Karpas-422 (cell line): ENCODE results near the gene IRF8. TPM values are rescaled to one million over a fixed set of nuclear protein-coding genes. Genes with fewer than 3 reads are reported as not detected.
A peak's percentile ranks its signal among the peaks of the same experiment; 100 is the strongest.

Experiments used
- DNase-seq: peaks from one replicate; pipeline ENCODE4 v3.0.0-alpha.2; 2015
- H2AFZ ChIP-seq: fragments of 200-600 bp; sonication (generic); 2 replicates; pipeline ENCODE4 v1.6.1; 2014; ENCODE audit warnings: antibody characterized with exemption, low read length, mixed read lengths
- H3K27ac ChIP-seq: fragments of 200-600 bp; sonication (generic); 2 replicates; pipeline ENCODE4 v1.5.1; 2014; ENCODE audit warnings: mild to moderate bottlenecking, low read length, moderate library complexity
- H3K27me3 ChIP-seq: fragments of 200-600 bp; sonication (generic); 2 replicates; pipeline ENCODE4 v1.6.1; 2014; ENCODE audit warnings: low read length, mixed read lengths
- H3K36me3 ChIP-seq: fragments of 200-600 bp; sonication (generic); 2 replicates; pipeline ENCODE4 v1.6.1; 2014; ENCODE audit warnings: low read length, mixed read lengths; ENCODE audit not compliant: insufficient read depth
- H3K4me1 ChIP-seq: fragments of 200-600 bp; sonication (generic); 2 replicates; pipeline ENCODE4 v1.6.1; 2014; ENCODE audit warnings: mild to moderate bottlenecking, low read length, mixed read lengths
- H3K4me2 ChIP-seq: fragments of 200-600 bp; sonication (generic); 2 replicates; pipeline ENCODE4 v1.6.1; 2014; ENCODE audit warnings: low read length, low read depth, mild to moderate bottlenecking; ENCODE audit not compliant: poor library complexity, severe bottlenecking
- H3K4me3 ChIP-seq: fragments of 200-600 bp; sonication (generic); 2 replicates; pipeline ENCODE4 v1.5.1; 2014; ENCODE audit warnings: mild to moderate bottlenecking, antibody characterized with exemption, low read length, mixed read lengths
- H3K79me2 ChIP-seq: fragments of 200-600 bp; sonication (generic); 2 replicates; pipeline ENCODE4 v1.6.1; 2014; ENCODE audit warnings: mild to moderate bottlenecking, low read length, mixed read lengths
- H3K9ac ChIP-seq: fragments of 200-600 bp; sonication (generic); 2 replicates; pipeline ENCODE4 v1.6.0; 2014; ENCODE audit warnings: low read length
- H3K9me2 ChIP-seq: fragments of 200-600 bp; sonication (generic), shearing (Covaris generic); replicated peaks from 2 replicates; pipeline ENCODE4 v1.6.0; 2014; ENCODE audit warnings: mild to moderate bottlenecking, low read length, moderate library complexity; ENCODE audit not compliant: insufficient read depth
- H3K9me3 ChIP-seq: fragments of 300-700, 200-600 bp; sonication (generic); 2 replicates; pipeline ENCODE4 v1.6.1; 2014; ENCODE audit warnings: low read length, mixed read lengths
- H4K20me1 ChIP-seq: fragments of 200-600 bp; sonication (generic); 2 replicates; pipeline ENCODE4 v1.6.1; 2014; ENCODE audit warnings: mild to moderate bottlenecking, antibody characterized with exemption, low read length, low read depth; ENCODE audit not compliant: insufficient read depth
- total RNA-seq: library from RNA; depleted of rRNA; stranded (reverse); fragments of >200 nt; shearing (Covaris generic); gene quantifications from 2 replicates; pipeline ENCODE4 v1.2.3, GENCODE V29; 2014; ENCODE audit warnings: low replicate concordance

IRF8 gene
- total RNA-seq, 1 experiment from 2014 or later: 285 TPM

DNA sequence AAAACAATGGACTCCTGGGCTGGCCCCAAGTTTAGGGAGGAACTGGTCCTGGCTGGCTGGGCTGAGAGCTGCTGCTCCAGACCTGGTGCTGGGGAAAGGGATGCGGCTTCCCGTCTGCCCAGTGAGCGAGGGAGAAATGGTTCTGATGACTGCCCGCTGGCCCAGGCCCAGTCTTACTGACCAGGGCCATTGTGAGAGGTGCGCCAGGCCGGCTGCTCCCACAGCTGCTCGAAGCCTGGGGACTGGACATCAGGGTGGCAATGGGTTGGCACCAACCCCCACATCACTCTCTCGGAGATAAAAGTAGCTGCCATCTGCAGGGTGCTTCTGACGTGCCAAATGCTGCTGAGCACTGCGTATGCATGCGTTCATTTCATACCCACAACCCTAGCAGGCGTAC lies 53.2 kb downstream of the IRF8 start:
- Histone ChIP-seq H3K4me1 (peaks cover 44% of the 10 kb centered on the region), H3K4me2 (no peak overlapping the region), H4K20me1 (no peaks in the 10 kb centered on the region), H3K36me3 (no peaks in the 10 kb centered on the region), H3K9me3 (no peaks in the 10 kb centered on the region), H2AFZ (no peak overlapping the region), H3K27ac (no peak overlapping the region), H3K9ac (no peak overlapping the region), H3K27me3 (0 out of 2 replicates have a peak, but pooled peaks cover 4% of the 10 kb centered on the region), H3K79me2 (no peaks in the 10 kb centered on the region), H3K4me3 (no peak overlapping the region), H3K9me2 (no peaks in the 10 kb centered on the region)
- no peak for DNase-seq

DNA sequence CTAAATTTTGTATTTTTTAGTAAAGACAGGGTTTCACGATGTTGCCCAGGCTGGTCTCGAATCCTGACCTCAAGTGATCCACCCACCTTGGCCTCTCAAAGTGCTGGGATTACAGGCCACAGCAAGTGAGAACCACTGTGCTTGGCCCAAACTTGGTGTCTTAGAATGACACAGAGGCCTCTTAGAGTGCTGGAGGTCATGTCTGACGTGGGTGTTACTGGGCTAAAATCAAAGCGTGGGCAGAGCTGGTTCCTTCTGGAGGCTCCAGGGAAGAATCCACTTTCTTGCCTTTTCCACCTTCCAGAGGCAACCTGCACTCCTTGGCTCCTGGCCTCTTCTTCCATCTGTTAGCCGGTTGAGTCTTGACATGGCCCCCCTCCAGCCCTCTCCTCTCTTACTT lies 53.8 kb downstream of the IRF8 start:
- Histone ChIP-seq H3K79me2 (no peaks in the 10 kb centered on the region), H4K20me1 (no peaks in the 10 kb centered on the region), H3K9ac (no peak overlapping the region), H3K9me3 (no peaks in the 10 kb centered on the region), H3K4me2 (no peak overlapping the region), H2AFZ (no peak overlapping the region), H3K4me1 (peaks cover 44% of the 10 kb centered on the region), H3K9me2 (no peaks in the 10 kb centered on the region), H3K36me3 (no peaks in the 10 kb centered on the region), H3K4me3 (no peak overlapping the region), H3K27me3 (0 out of 2 replicates have a peak, but pooled peaks cover 4% of the 10 kb centered on the region), H3K27ac (no peak overlapping the region)
- DNase-seq: no peak

DNA sequence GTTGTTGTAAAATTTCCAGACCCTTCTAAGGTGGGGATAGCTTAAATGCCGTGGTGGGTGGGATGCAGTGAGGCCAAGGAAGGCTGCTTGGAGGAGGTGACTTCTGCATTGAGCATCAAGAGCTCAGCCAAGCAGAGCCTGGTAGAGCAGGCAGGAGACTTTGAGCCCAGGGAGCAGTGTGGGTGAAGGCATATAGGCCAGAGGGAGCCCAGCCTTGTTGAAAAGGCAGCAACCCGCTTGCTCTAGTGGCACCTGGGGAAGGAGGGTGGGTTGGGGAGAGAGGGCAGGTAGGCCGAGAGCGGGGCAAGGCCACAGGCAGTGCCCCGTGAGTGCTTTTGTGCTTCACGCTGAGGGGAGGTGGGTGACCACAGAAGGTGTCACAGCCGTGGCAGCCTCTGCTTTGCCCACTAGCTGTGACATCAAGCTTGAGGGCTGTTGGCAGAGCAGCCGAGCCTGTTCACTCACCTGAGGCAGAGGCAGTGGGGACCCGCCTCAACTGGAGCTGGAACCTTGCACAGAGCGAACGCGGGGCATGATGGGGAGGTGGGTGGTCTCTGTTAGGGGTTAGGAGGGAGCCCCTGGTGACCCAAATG lies 56.1 kb downstream of the IRF8 start:
- no peak for DNase-seq
- no peaks in the 10 kb centered on the region for H3K27me3 ChIP-seq
- H3K9ac ChIP-seq: peak overlapping the region; percentile 44; the same call in 1 of the 2 replicates
- no peaks in the 10 kb centered on the region for H3K79me2 ChIP-seq
- no peaks in the 10 kb centered on the region for H3K36me3 ChIP-seq
- H3K9me2 ChIP-seq: no peaks in the 10 kb centered on the region
- no peak overlapping the region for H3K4me3 ChIP-seq
- H3K27ac ChIP-seq: no peak overlapping the region
- peaks cover 35% of the 10 kb centered on the region for H3K4me1 ChIP-seq
- no peaks in the 10 kb centered on the region for H3K9me3 ChIP-seq
- peak overlapping the region; percentile 49 for H3K4me2 ChIP-seq
- peak overlapping the region; percentile 44; the same call in 1 of the 2 replicates for H2AFZ ChIP-seq
- H4K20me1 ChIP-seq: no peaks in the 10 kb centered on the region

DNA sequence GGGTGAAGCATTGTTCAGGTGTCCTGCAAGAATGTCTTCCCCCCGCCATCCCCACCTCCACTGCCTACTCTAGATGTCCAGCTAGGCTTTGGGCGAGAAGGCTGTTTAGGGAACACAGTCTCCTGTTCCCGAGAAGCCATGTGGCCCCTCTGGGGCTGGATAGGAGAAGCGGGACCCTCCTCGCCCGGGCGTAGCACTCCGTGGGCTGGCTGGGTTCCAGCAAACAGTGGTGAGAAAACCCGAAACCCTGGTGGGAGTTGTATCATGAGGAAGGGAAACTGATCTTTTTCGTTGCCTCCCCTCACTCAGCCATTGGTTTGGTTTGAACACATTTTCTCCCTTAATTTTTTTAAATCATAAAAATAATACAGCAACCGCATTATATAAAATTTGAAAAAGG lies 56.6 kb downstream of the IRF8 start:
- DNase-seq: no peak
- H3K27me3 ChIP-seq: no peaks in the 10 kb centered on the region
- H3K79me2 ChIP-seq: no peaks in the 10 kb centered on the region
- no peaks in the 10 kb centered on the region for H3K9me2 ChIP-seq
- no peak overlapping the region for H3K27ac ChIP-seq
- H3K4me2 ChIP-seq: peak overlapping the region; percentile 49
- H3K9me3 ChIP-seq: no peaks in the 10 kb centered on the region
- H2AFZ ChIP-seq: peak overlapping the region; percentile 44; the same call in 1 of the 2 replicates
- no peaks in the 10 kb centered on the region for H3K36me3 ChIP-seq
- H4K20me1 ChIP-seq: no peaks in the 10 kb centered on the region
- H3K4me3 ChIP-seq: peak overlapping the region; percentile 17; the same call in 1 of the 2 replicates
- H3K4me1 ChIP-seq: peaks cover 31% of the 10 kb centered on the region
- H3K9ac ChIP-seq: peak overlapping the region; percentile 44

DNA sequence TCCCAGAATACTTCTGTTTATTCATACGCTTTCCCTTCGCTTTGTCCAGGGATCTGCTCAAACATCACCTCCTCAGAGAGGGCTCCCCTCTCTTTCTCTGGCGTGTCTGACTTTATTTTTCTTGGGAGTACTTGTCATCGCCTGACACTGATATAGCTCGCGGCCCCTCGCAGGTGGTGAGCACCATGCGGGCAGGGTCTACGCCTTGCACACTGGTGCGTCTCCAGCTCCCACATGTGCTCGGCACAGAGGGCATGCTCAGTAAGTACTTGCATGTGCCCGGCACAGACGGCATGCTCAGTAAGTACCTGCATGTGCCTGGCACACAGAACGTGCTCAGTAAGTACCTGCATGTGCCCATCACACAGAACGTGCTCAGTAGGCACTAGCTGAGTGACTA lies 57.5 kb downstream of the IRF8 start:
- no peaks in the 10 kb centered on the region for H4K20me1 ChIP-seq
- no peak overlapping the region for H2AFZ ChIP-seq
- peak overlapping the region; percentile 49 for H3K4me2 ChIP-seq
- H3K9ac ChIP-seq: peak overlapping the region; percentile 44; the same call in 1 of the 2 replicates
- no peak overlapping the region for H3K27ac ChIP-seq
- H3K36me3 ChIP-seq: no peaks in the 10 kb centered on the region
- H3K4me3 ChIP-seq: peak overlapping the region; percentile 17; the same call in 1 of the 2 replicates
- no peaks in the 10 kb centered on the region for H3K9me3 ChIP-seq
- no peak for DNase-seq
- no peaks in the 10 kb centered on the region for H3K79me2 ChIP-seq
- H3K27me3 ChIP-seq: no peaks in the 10 kb centered on the region
- peaks cover 31% of the 10 kb centered on the region for H3K4me1 ChIP-seq
- H3K9me2 ChIP-seq: no peaks in the 10 kb centered on the region

DNA sequence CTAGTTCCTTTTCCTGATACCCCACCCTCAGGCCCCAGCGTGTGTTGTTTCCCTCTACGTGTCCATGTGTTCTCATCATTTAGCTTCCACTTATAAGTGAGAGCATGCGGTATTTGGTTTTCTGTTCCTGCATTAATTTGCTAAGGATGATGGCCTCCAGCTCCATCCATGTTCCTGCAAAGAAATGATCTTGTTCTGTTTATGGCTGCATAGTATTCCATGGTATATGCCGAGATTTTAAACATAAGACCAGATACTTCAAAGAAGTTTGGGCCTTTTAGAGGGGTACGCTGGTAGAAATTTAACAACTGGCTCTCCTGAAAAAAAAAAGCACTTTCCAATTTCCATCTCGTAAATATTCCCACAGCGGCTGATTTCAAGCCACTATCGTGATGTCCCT lies 59.8 kb downstream of the IRF8 start:
- H4K20me1 ChIP-seq: no peaks in the 10 kb centered on the region

DNA sequence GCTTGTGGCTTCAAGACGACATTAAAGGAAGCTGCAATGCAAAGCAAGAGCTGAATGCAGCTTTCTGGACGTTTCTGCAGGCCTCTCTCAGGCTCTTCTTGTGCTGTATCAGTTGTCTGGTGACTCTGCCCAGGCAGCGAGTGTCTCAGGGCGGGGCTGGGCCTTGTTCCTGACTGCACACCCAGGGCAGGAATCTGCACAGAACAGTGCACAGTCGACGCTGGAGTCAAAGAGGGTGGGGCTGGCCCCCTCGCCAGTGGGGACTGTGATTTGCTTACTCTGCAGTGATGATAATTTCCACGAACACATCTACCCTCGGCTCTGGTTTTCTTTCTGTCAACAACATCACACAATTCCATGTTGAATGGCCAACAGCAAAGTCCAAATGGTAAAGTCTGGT lies 60.7 kb downstream of the IRF8 start:
- H3K79me2 ChIP-seq: no peaks in the 10 kb centered on the region
- no peak overlapping the region for H3K27ac ChIP-seq
- no peak for DNase-seq
- no peaks in the 10 kb centered on the region for H3K9me2 ChIP-seq
- no peak overlapping the region for H3K4me2 ChIP-seq
- no peaks in the 10 kb centered on the region for H3K9me3 ChIP-seq
- H4K20me1 ChIP-seq: no peaks in the 10 kb centered on the region
- H3K4me3 ChIP-seq: no peak overlapping the region
- H3K4me1 ChIP-seq: peaks cover 47% of the 10 kb centered on the region
- H3K36me3 ChIP-seq: no peaks in the 10 kb centered on the region
- no peak overlapping the region for H3K9ac ChIP-seq
- no peaks in the 10 kb centered on the region for H3K27me3 ChIP-seq
- no peak overlapping the region for H2AFZ ChIP-seq

More for the DNA sequence above, 59.8 kb downstream of the IRF8 start:
- H3K9me3 ChIP-seq: no peaks in the 10 kb centered on the region
- no peak overlapping the region for H3K4me3 ChIP-seq
- no peaks in the 10 kb centered on the region for H3K9me2 ChIP-seq
- H2AFZ ChIP-seq: no peak overlapping the region
- no peak overlapping the region for H3K4me2 ChIP-seq
- H3K27me3 ChIP-seq: no peaks in the 10 kb centered on the region
- peaks cover 38% of the 10 kb centered on the region for H3K4me1 ChIP-seq
- no peak for DNase-seq
- no peak overlapping the region for H3K27ac ChIP-seq
- H3K9ac ChIP-seq: no peak overlapping the region
- H3K79me2 ChIP-seq: no peaks in the 10 kb centered on the region
- H3K36me3 ChIP-seq: no peaks in the 10 kb centered on the region

DNA sequence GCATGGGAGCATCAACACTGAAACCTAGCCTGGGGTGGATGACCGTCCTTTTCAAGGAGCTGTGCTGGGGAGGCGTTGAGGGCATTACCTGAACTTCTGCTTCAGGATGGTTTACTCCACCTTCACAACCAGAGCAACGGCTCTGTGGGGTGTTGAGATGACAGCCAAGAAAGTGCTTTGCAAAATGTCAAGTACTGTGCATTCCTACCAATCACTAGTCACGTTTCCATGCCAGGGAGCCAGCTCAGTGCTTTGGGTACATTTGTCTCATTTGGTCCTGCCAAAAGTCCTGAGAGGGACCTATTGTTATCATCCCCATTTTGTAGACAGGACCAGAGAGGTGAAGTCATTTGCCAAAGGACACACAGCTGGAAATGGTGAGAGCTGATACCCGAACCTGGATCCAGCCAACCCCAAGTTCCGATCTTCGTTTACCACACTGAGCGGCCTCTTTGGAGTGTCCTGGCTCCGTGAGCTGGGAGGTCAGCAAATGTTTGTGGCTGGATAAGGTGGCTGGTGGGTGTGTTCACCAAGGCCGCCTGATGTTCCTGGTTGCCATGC lies 61.6 kb downstream of the IRF8 start:
- no peak for DNase-seq
- H3K4me3 ChIP-seq: no peak overlapping the region
- peaks cover 47% of the 10 kb centered on the region for H3K4me1 ChIP-seq
- no peaks in the 10 kb centered on the region for H3K9me3 ChIP-seq
- no peaks in the 10 kb centered on the region for H4K20me1 ChIP-seq
- no peaks in the 10 kb centered on the region for H3K79me2 ChIP-seq
- no peak overlapping the region for H3K4me2 ChIP-seq
- H3K9ac ChIP-seq: no peak overlapping the region
- H3K9me2 ChIP-seq: no peaks in the 10 kb centered on the region
- H3K36me3 ChIP-seq: no peaks in the 10 kb centered on the region
- H3K27ac ChIP-seq: no peak overlapping the region
- H3K27me3 ChIP-seq: no peaks in the 10 kb centered on the region
- no peak overlapping the region for H2AFZ ChIP-seq
